SH-SY5Y (cell line): ENCODE measurements around the gene LOXL4.

ENCODE experiments used
- GATA2 ChIP-seq: IDR thresholded peaks from 2 replicates; pipeline ENCODE4 v1.6.1; 2011; ENCODE audit warnings: mild to moderate bottlenecking, low read depth, low read length
- GATA3 ChIP-seq: IDR thresholded peaks from 2 replicates; pipeline ENCODE4 v1.6.1; 2011; ENCODE audit warnings: low read depth, mild to moderate bottlenecking, low read length, moderate library complexity

GRCh38 chr10:98268694-98269431 is 869 bp upstream of the LOXL4 start:
- TF ChIP-seq GATA2: no peak
- TF ChIP-seq GATA3: no peak
